ENCODE data around the gene NOL9.

- TF ChIP-seq POLR2A (IDR thresholded peaks at IDR 0.05) (no peak), CTCF (IDR thresholded peaks at IDR 0.05) (no peak)
These were observed 23.7 kb downstream of the NOL9 start for GRCh38 chr1:6530504-6531160.
